ENCODE data around the gene TMEM232. TPM values are rescaled to one million over a fixed set of nuclear protein-coding genes. Genes with fewer than 3 reads are reported as not detected.

TMEM232 gene
- total RNA-seq, 1 donor from 2014 or later: 2.3 TPM

- peaks cover 2% of the 10 kb centered on the region for H3K27me3 Mint-ChIP-seq (ENCODE audit: low read depth)
- H3K4me1 Mint-ChIP-seq (ENCODE audit: low read depth): peaks cover 6% of the 10 kb centered on the region
- TF ChIP-seq CTCF (IDR thresholded peaks at IDR 0.05): no peak
- H3K4me3 Mint-ChIP-seq (ENCODE audit: unreplicated experiment): no peak overlapping the region
- DNase-seq (ENCODE audit: low spot score): no peak
- no peak overlapping the region for H3K27ac Mint-ChIP-seq (ENCODE audit: unreplicated experiment)
- H3K9me3 Mint-ChIP-seq (ENCODE audit: low read depth): peaks cover 5% of the 10 kb centered on the region
- H3K36me3 Mint-ChIP-seq (ENCODE audit: low read depth): no peaks in the 10 kb centered on the region
These were observed 68.5 kb downstream of the TMEM232 start for GRCh38 chr5:110658006-110658405.

GRCh38 chr5:110653231-110653970 lies 73.1 kb downstream of the TMEM232 start:
- peaks cover 5% of the 10 kb centered on the region for H3K9me3 Mint-ChIP-seq (ENCODE audit: low read depth)
- no peak for DNase-seq (ENCODE audit: low spot score)
- H3K27me3 Mint-ChIP-seq (ENCODE audit: low read depth): no peaks in the 10 kb centered on the region
- TF ChIP-seq CTCF (IDR thresholded peaks at IDR 0.05): no peak
- H3K4me3 Mint-ChIP-seq (ENCODE audit: unreplicated experiment): no peak overlapping the region
- H3K27ac Mint-ChIP-seq (ENCODE audit: unreplicated experiment): peak overlapping the region; percentile 6
- peaks cover 44% of the 10 kb centered on the region for H3K4me1 Mint-ChIP-seq (ENCODE audit: low read depth)
- H3K36me3 Mint-ChIP-seq (ENCODE audit: low read depth): no peaks in the 10 kb centered on the region

GRCh38 chr5:110651507-110651906 lies 75.0 kb downstream of the TMEM232 start:
- Mint-ChIP-seq H3K36me3 (ENCODE audit: low read depth) (no peaks in the 10 kb centered on the region), H3K27ac (ENCODE audit: unreplicated experiment) (peak overlapping the region; percentile 91), H3K4me1 (ENCODE audit: low read depth) (peaks cover 44% of the 10 kb centered on the region), H3K9me3 (ENCODE audit: low read depth) (peaks cover 5% of the 10 kb centered on the region), H3K27me3 (ENCODE audit: low read depth) (no peaks in the 10 kb centered on the region), H3K4me3 (ENCODE audit: unreplicated experiment) (no peak overlapping the region)
- TF ChIP-seq CTCF (IDR thresholded peaks at IDR 0.05): no peak
- no peak for DNase-seq (ENCODE audit: low spot score)

DNA sequence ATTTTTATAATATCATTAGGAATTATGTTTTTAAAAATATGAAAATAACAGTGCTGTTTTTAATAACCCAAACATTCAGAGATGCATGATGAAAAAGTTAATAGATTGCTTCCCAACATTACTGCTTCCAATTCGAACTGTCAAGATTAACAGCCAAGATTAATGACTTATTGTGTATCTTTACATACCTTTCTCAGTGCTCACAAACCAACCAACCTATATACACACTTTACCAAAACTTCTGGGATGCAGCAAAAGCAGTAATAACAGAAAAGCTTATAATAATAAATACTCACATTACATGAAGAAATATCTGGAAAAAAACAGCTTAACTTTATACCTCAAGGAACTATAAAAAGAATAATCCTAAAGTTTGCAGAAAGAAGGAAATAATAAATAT lies 82.1 kb downstream of the TMEM232 start:
- Mint-ChIP-seq H3K4me1 (ENCODE audit: low read depth) (peaks cover 24% of the 10 kb centered on the region), H3K36me3 (ENCODE audit: low read depth) (peaks cover 6% of the 10 kb centered on the region), H3K9me3 (ENCODE audit: low read depth) (peaks cover 16% of the 10 kb centered on the region), H3K4me3 (ENCODE audit: unreplicated experiment) (no peak overlapping the region), H3K27me3 (ENCODE audit: low read depth) (no peaks in the 10 kb centered on the region), H3K27ac (ENCODE audit: unreplicated experiment) (peak overlapping the region; percentile 66)
- TF ChIP-seq CTCF (IDR thresholded peaks at IDR 0.05): no peak
- DNase-seq (ENCODE audit: low spot score): no peak

- H3K4me1 Mint-ChIP-seq (ENCODE audit: low read depth): peaks cover 9% of the 10 kb centered on the region
- no peak overlapping the region for H3K4me3 Mint-ChIP-seq (ENCODE audit: unreplicated experiment)
- H3K36me3 Mint-ChIP-seq (ENCODE audit: low read depth): peaks cover 8% of the 10 kb centered on the region
- DNase-seq (ENCODE audit: low spot score): no peak
- peaks cover 23% of the 10 kb centered on the region for H3K9me3 Mint-ChIP-seq (ENCODE audit: low read depth)
- no peaks in the 10 kb centered on the region for H3K27me3 Mint-ChIP-seq (ENCODE audit: low read depth)
- TF ChIP-seq CTCF (IDR thresholded peaks at IDR 0.05): no peak
- no peak overlapping the region for H3K27ac Mint-ChIP-seq (ENCODE audit: unreplicated experiment)
These were observed 87.2 kb downstream of the TMEM232 start for GRCh38 chr5:110638970-110639902.

All from chondrocyte (in vitro differentiated cells).